IMR-90 (cell line): ENCODE results near the gene ATP8B4. TPM values are rescaled to one million over a fixed set of nuclear protein-coding genes. Genes with fewer than 3 reads are reported as not detected.
A peak's percentile ranks its signal among the peaks of the same experiment; 100 is the strongest.

Experiments
- ATAC-seq: fragments of 200-7000 bp; cut with Tn5 transposase; 2 replicates; pipeline ENCODE4 v1.9.1; 2020; ENCODE audit warnings: low read depth, mild to moderate bottlenecking, moderate library complexity
- BruUV-seq: library from RNA; stranded (reverse); fragments of 400-500 nt; replicated peaks from 2 replicates; lab custom pipeline; 2021; lab: Mats Ljungman, UMichigan
- CTCF ChIA-PET: fragments of 300-600 bp; formaldehyde crosslinking; extraction: SDS; loops from one replicate; lab custom pipeline; 2021; ENCODE audit warnings: antibody characterized with exemption; lab: Yijun Ruan, JAX
- POLR2A ChIA-PET: fragments of 300-600 bp; sonication (Branson Sonifier 250); formaldehyde crosslinking; loops from one replicate; lab custom pipeline; 2022; ENCODE audit warnings: antibody characterized with exemption; ENCODE audit not compliant: unreplicated experiment; lab: Charles Lee
- DNase-seq: peaks from one replicate; pipeline ENCODE4 v3.0.0; 2013
- H2AFZ ChIP-seq: replicated peaks from 2 replicates; pipeline ENCODE3; 2013; ENCODE audit warnings: low read length, mild to moderate bottlenecking; ENCODE audit not compliant: poor library complexity
- H2AK5ac ChIP-seq: 2 replicates; pipeline ENCODE4 v1.6.1; 2013; ENCODE audit warnings: low read depth, low read length, inconsistent platforms
- H2AK9ac ChIP-seq: replicated peaks from 2 replicates; pipeline ENCODE3; 2013; ENCODE audit warnings: mild to moderate bottlenecking, low read depth, low read length, moderate library complexity; ENCODE audit not compliant: poor library complexity
- H2BK120ac ChIP-seq: 2 replicates; pipeline ENCODE4 v1.6.1; 2013; ENCODE audit warnings: low read depth, low read length, inconsistent platforms
- H2BK15ac ChIP-seq: 3 replicates; pipeline ENCODE4 v1.6.1; 2013; ENCODE audit warnings: low read depth, low read length, inconsistent platforms
- H2BK20ac ChIP-seq: 2 replicates; pipeline ENCODE4 v1.6.1; 2013; ENCODE audit warnings: low read depth, mild to moderate bottlenecking, inconsistent platforms, low read length, moderate library complexity
- H2BK5ac ChIP-seq: 2 replicates; pipeline ENCODE4 v1.6.1; 2013; ENCODE audit warnings: mild to moderate bottlenecking, low read depth, low read length, inconsistent platforms; ENCODE audit not compliant: poor library complexity, severe bottlenecking
- H3K14ac ChIP-seq: replicated peaks from 2 replicates; pipeline ENCODE4 v1.6.1; 2013; ENCODE audit warnings: low read depth, low read length, inconsistent platforms
- H3K18ac ChIP-seq: 2 replicates; pipeline ENCODE4 v1.6.1; 2013; ENCODE audit warnings: low read depth, low read length, control low read depth
- H3K23ac ChIP-seq: 2 replicates; pipeline ENCODE4 v1.6.1; 2013; ENCODE audit warnings: low read depth, low read length, inconsistent platforms
- H3K27ac ChIP-seq: 2 replicates; pipeline ENCODE4 v1.5.1; 2013; ENCODE audit warnings: mild to moderate bottlenecking, control low read depth, low read length; ENCODE audit not compliant: insufficient read depth
- H3K27me3 ChIP-seq: 2 replicates; pipeline ENCODE4 v1.6.1; 2013; ENCODE audit warnings: low read length; ENCODE audit not compliant: control insufficient read depth, insufficient read depth
- H3K36me3 ChIP-seq: 2 replicates; pipeline ENCODE4 v1.6.1; 2013; ENCODE audit warnings: low read length, mixed read lengths; ENCODE audit not compliant: control insufficient read depth, insufficient read depth
- H3K4ac ChIP-seq: 2 replicates; pipeline ENCODE4 v1.6.1; 2013; ENCODE audit warnings: low read depth, low read length, inconsistent platforms
- H3K4me1 ChIP-seq: 2 replicates; pipeline ENCODE4 v1.6.1; 2013; ENCODE audit warnings: low read length, mixed read lengths; ENCODE audit not compliant: control insufficient read depth, insufficient read depth
- H3K4me2 ChIP-seq: 2 replicates; pipeline ENCODE4 v1.6.1; 2013; ENCODE audit warnings: low read depth, mild to moderate bottlenecking, control low read depth, low read length, moderate library complexity
- H3K4me3 ChIP-seq: 2 replicates; pipeline ENCODE4 v1.5.1; 2013; ENCODE audit warnings: low read depth, mild to moderate bottlenecking, control low read depth, low read length, moderate library complexity; ENCODE audit not compliant: insufficient read depth
- H3K56ac ChIP-seq: 2 replicates; pipeline ENCODE4 v1.6.1; 2013; ENCODE audit warnings: low read length, inconsistent platforms; ENCODE audit not compliant: insufficient read depth; ENCODE audit errors: extremely low read depth
- H3K79me1 ChIP-seq, 2 experiments: 2 replicates each; pipeline ENCODE4 v1.6.1; 2013; ENCODE audit warnings: low read length in 2 of 2, inconsistent platforms in 1 of 2, low read depth in 1 of 2
- H3K9ac ChIP-seq: 2 replicates; pipeline ENCODE4 v1.6.1; 2013; ENCODE audit warnings: low read depth, low read length, control low read depth
- H3K9me1 ChIP-seq: 2 replicates; pipeline ENCODE4 v1.6.1; 2013; ENCODE audit warnings: low read length, inconsistent platforms; ENCODE audit not compliant: insufficient read depth
- H3K9me3 ChIP-seq: 2 replicates; pipeline ENCODE4 v1.6.1; 2013; ENCODE audit warnings: low read length; ENCODE audit not compliant: control insufficient read depth, insufficient read depth
- H4K20me1 ChIP-seq: 2 replicates; pipeline ENCODE4 v1.6.1; 2013; ENCODE audit warnings: low read length, inconsistent platforms; ENCODE audit not compliant: insufficient read depth
- H4K5ac ChIP-seq: 2 replicates; pipeline ENCODE4 v1.6.1; 2013; ENCODE audit warnings: mild to moderate bottlenecking, low read depth, low read length, control low read depth
- H4K8ac ChIP-seq, 2 experiments: 2 replicates each; pipeline ENCODE4 v1.6.1; 2013; ENCODE audit warnings: low read depth in 2 of 2, low read length in 2 of 2, control low read depth in 1 of 2, inconsistent platforms in 1 of 2
- H4K91ac ChIP-seq: 2 replicates; pipeline ENCODE4 v1.6.1; 2013; ENCODE audit warnings: low read depth, low read length, inconsistent platforms; ENCODE audit not compliant: insufficient read depth
- BHLHE40 ChIP-seq: fragments of 150-350 bp; IDR thresholded peaks from 2 replicates; pipeline ENCODE4 v1.6.1; 2016; ENCODE audit warnings: mild to moderate bottlenecking, low read depth, low read length
- CEBPB ChIP-seq: IDR thresholded peaks from 2 replicates; pipeline ENCODE4 v1.6.1; 2012; ENCODE audit warnings: low read depth, low read length, improper control_type of control experiment
- CHD1 ChIP-seq: IDR thresholded peaks from 2 replicates; pipeline ENCODE4 v1.6.1; 2012; ENCODE audit warnings: low read depth, low read length, improper control_type of control experiment
- FOS ChIP-seq: fragments of 150-350 bp; IDR thresholded peaks from 2 replicates; pipeline ENCODE4 v1.6.1; 2016; ENCODE audit warnings: low read depth, low read length
- MAFK ChIP-seq: IDR thresholded peaks from 2 replicates; pipeline ENCODE4 v1.6.1; 2012; ENCODE audit warnings: low read depth, low read length, improper control_type of control experiment
- MAZ ChIP-seq: IDR thresholded peaks from 2 replicates; pipeline ENCODE4 v1.6.1; 2012; ENCODE audit warnings: low read depth, mild to moderate bottlenecking, low read length, improper control_type of control experiment, moderate library complexity, borderline replicate concordance
- MXI1 ChIP-seq: IDR thresholded peaks from 2 replicates; pipeline ENCODE4 v1.6.1; 2012; ENCODE audit warnings: low read depth, mild to moderate bottlenecking, low read length, moderate library complexity, borderline replicate concordance
- NFE2L2 ChIP-seq: fragments of 150-350 bp; IDR thresholded peaks from 2 replicates; pipeline ENCODE4 v1.6.1; 2016; ENCODE audit warnings: low read depth, mild to moderate bottlenecking, low read length
- POLR2A ChIP-seq: IDR thresholded peaks from 2 replicates; pipeline ENCODE4 v1.6.1; 2012; ENCODE audit warnings: mild to moderate bottlenecking, low read depth, low read length
- RAD21 ChIP-seq: IDR thresholded peaks from 2 replicates; pipeline ENCODE4 v1.6.1; 2012; ENCODE audit warnings: low read length, improper control_type of control experiment
- RCOR1 ChIP-seq: IDR thresholded peaks from 2 replicates; pipeline ENCODE4 v1.6.1; 2012; ENCODE audit warnings: mild to moderate bottlenecking, low read length, improper control_type of control experiment; ENCODE audit not compliant: insufficient replicate concordance
- RFX5 ChIP-seq: IDR thresholded peaks from 2 replicates; pipeline ENCODE4 v1.8.0; 2012; ENCODE audit warnings: low read depth, mild to moderate bottlenecking, low read length, moderate library complexity
- SMC3 ChIP-seq: fragments of 150-350 bp; IDR thresholded peaks from 2 replicates; pipeline ENCODE4 v1.6.1; 2016; ENCODE audit warnings: low read depth, mild to moderate bottlenecking, antibody characterized with exemption, low read length, moderate library complexity
- WGBS, 2 experiments: methylation state at CpG; one replicate each; pipeline versions ENCODE4 v1.1.5 to v1.1.7; 2013; ENCODE audit warnings: missing lambda C conversion rate in 2 of 2; ENCODE audit not compliant: insufficient read length in 1 of 2; ENCODE audit errors: extremely low coverage in 2 of 2; 5-methylcytosine and 5-hydroxymethylcytosine counted together
- dilution Hi-C: fragments of 300-500 bp; cut with HindIII; formaldehyde crosslinking; loops from one replicate; pipeline ENCODE4 v1.14.3; 2018; ENCODE audit warnings: low sequenced_read_pairs; ENCODE audit not compliant: unreplicated experiment
- in situ Hi-C: fragments of 300-500 bp; cut with MboI; formaldehyde crosslinking; loops from 3 replicates; pipeline ENCODE4 v1.14.3; 2019; ENCODE audit warnings: low sequenced_read_pairs, inconsistent platforms, mixed read lengths
- intact Hi-C: fragments of 100-400 bp; cut with micrococcal nuclease; formaldehyde crosslinking; loops from 2 replicates; pipeline ENCODE4 v1.10.0; 2022
- polyA plus RNA-seq, 3 experiments: library from polyadenylated mRNA; depleted of rRNA; stranded (reverse); fragments of >200 nt; gene quantifications; 2 replicates each; pipeline ENCODE4 v1.2.3, GENCODE V29; 2012; ENCODE audit warnings: low replicate concordance in 1 of 3
- total RNA-seq: library from RNA; depleted of rRNA; stranded (reverse); fragments of >200 nt; gene quantifications from 2 replicates; pipeline ENCODE4 v1.2.3, GENCODE V29; 2012
- TF ChIP-seq, protein P1 (sequence below): conservative IDR thresholded peaks from 2 replicates; pipeline ENCODE4 v1.5.1; 2012; ENCODE audit warnings: mild to moderate bottlenecking, low read depth, low read length, improper control_type of control experiment
- TF ChIP-seq, protein P2 (sequence below): fragments of 150-350 bp; IDR thresholded peaks from 2 replicates; pipeline ENCODE4 v1.6.1; 2017; ENCODE audit warnings: mild to moderate bottlenecking, antibody characterized with exemption, low read length, low read depth
- TF ChIP-seq, protein P3 (sequence below): fragments of 150-350 bp; IDR thresholded peaks from 2 replicates; pipeline ENCODE4 v1.6.1; 2016; ENCODE audit warnings: low read depth, mild to moderate bottlenecking, low read length, moderate library complexity, borderline replicate concordance

The ATP8B4 gene
- total and polyA plus RNA-seq, 2 of the 4 experiments (the other 2 are of a cell fraction) = 0.12 to 0.54 TPM

DNA sequence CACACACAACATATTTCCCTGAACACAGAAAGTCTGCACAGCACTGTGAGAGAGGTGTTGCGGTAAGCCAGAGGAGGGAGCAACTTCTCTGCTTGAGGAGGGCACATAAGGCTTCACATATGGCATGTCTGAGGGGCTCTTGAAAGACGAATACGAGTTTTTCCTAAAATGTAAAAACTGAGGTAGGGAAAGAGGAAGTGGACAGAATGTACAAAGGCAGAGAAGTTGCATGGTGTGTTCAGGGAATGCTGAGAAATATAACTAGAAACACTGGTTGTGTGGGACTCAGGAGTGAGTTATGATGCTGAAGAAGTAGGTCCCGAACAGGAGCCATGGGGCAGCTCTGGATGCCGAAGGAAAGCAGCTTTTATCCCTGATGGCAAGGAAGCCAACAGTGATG lies 22.8 kb upstream of the ATP8B4 start:
- Histone ChIP-seq H2AFZ (no peak overlapping the region), H3K9ac (no peak overlapping the region), H4K8ac (no peak overlapping the region; a peak in 1 of 4 replicates), H3K9me1 (peaks cover 8% of the 10 kb centered on the region; the same call in 1 of the 2 replicates), H3K27ac (no peak overlapping the region), H4K91ac (peak overlapping the region; percentile 29; the same call in 1 of the 2 replicates), H3K9me3 (no peaks in the 10 kb centered on the region), H4K20me1 (no peaks in the 10 kb centered on the region), H3K79me1 (no peaks in the 10 kb centered on the region), H3K4ac (0 out of 2 replicates have a peak overlapping the region, but pooled peaks have one; percentile 31), H4K5ac (no peak overlapping the region), H3K23ac (no peak overlapping the region), H2BK5ac (no peak overlapping the region), H2BK15ac (peak overlapping the region; percentile 43; the same call in 2 of the 3 replicates), H3K4me1 (peaks cover 5% of the 10 kb centered on the region), H3K4me3 (no peak overlapping the region), H3K4me2 (no peak overlapping the region), H3K56ac (no peak overlapping the region), H2AK9ac (no peak overlapping the region), H3K18ac (peak overlapping the region; percentile 42; the same call in 1 of the 2 replicates), H3K36me3 (no peaks in the 10 kb centered on the region), H2AK5ac (peak overlapping the region; percentile 36), H2BK20ac (peak overlapping the region; percentile 35; the same call in 1 of the 2 replicates), H3K27me3 (no peaks in the 10 kb centered on the region), H2BK120ac (peak overlapping the region; percentile 5; the same call in 1 of the 2 replicates), H3K14ac (0 out of 2 replicates have a peak overlapping the region, but pooled peaks have one; percentile 7)
- no CpG with 5 or more reads among the region's 5 CpGs for WGBS, 2 experiments
- POLR2A ChIA-PET = no interaction called here
- intact Hi-C loops = loop anchor here (10.0 kb wide), 2 partner anchors 267 to 1497 kb away; partner anchors contain the start of gene FBN1
- BruUV-seq = no TSS peak
- CTCF ChIA-PET = no interaction called here
- dilution Hi-C loops = no loop called here
- DNase-seq (no peak), ATAC-seq (no peak)
- TF ChIP-seq RFX5 (no peak), MXI1 (no peak), RAD21 (no peak), FOS (no peak), SMC3 (no peak), NFE2L2 (no peak), MAZ (no peak), CHD1 (no peak), BHLHE40 (no peak), POLR2A (no peak), MAFK (no peak), RCOR1 (no peak), CEBPB (no peak)
- TF ChIP-seq, protein P1, sequence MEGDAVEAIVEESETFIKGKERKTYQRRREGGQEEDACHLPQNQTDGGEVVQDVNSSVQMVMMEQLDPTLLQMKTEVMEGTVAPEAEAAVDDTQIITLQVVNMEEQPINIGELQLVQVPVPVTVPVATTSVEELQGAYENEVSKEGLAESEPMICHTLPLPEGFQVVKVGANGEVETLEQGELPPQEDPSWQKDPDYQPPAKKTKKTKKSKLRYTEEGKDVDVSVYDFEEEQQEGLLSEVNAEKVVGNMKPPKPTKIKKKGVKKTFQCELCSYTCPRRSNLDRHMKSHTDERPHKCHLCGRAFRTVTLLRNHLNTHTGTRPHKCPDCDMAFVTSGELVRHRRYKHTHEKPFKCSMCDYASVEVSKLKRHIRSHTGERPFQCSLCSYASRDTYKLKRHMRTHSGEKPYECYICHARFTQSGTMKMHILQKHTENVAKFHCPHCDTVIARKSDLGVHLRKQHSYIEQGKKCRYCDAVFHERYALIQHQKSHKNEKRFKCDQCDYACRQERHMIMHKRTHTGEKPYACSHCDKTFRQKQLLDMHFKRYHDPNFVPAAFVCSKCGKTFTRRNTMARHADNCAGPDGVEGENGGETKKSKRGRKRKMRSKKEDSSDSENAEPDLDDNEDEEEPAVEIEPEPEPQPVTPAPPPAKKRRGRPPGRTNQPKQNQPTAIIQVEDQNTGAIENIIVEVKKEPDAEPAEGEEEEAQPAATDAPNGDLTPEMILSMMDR = no peak
- TF ChIP-seq, protein P2, sequence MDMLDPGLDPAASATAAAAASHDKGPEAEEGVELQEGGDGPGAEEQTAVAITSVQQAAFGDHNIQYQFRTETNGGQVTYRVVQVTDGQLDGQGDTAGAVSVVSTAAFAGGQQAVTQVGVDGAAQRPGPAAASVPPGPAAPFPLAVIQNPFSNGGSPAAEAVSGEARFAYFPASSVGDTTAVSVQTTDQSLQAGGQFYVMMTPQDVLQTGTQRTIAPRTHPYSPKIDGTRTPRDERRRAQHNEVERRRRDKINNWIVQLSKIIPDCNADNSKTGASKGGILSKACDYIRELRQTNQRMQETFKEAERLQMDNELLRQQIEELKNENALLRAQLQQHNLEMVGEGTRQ = no peak
- TF ChIP-seq, protein P3, sequence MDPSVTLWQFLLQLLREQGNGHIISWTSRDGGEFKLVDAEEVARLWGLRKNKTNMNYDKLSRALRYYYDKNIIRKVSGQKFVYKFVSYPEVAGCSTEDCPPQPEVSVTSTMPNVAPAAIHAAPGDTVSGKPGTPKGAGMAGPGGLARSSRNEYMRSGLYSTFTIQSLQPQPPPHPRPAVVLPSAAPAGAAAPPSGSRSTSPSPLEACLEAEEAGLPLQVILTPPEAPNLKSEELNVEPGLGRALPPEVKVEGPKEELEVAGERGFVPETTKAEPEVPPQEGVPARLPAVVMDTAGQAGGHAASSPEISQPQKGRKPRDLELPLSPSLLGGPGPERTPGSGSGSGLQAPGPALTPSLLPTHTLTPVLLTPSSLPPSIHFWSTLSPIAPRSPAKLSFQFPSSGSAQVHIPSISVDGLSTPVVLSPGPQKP = no peak
- in situ Hi-C loops = loop anchor here (5.0 to 25.0 kb wide), 5 partner anchors 717 to 1777 kb away; partner anchors contain the start of gene FGF7
